K562 (cell line): ENCODE data around the gene KRABD2.

Experiments
- CCNT2 ChIP-seq: IDR thresholded peaks from 2 replicates; pipeline ENCODE4 v1.6.1; 2011; ENCODE audit warnings: borderline replicate concordance, low read depth, mild to moderate bottlenecking, moderate library complexity, mixed read lengths, low read length; ENCODE audit not compliant: insufficient read length; ENCODE audit errors: extremely low read depth
- CREM ChIP-seq: IDR thresholded peaks from 2 replicates; pipeline ENCODE4 v1.6.1; 2014; ENCODE audit warnings: antibody characterized with exemption, low read depth
- CSDE1 ChIP-seq, 2 experiments: fragments of 450-650 bp; IDR thresholded peaks; 2 replicates each; pipeline ENCODE4 v1.6.1; 2016; ENCODE audit warnings: mild to moderate bottlenecking in 1 of 2
- GTF2E2 ChIP-seq: fragments of 200-800 bp; sonication (Bioruptor generic); IDR thresholded peaks from 2 replicates; pipeline ENCODE4 v1.6.1; 2016; ENCODE audit warnings: missing genetic modification characterization, missing compliant biosample characterization
- HMGN3 ChIP-seq: IDR thresholded peaks from 2 replicates; pipeline ENCODE4 v1.6.1; 2011; ENCODE audit warnings: borderline replicate concordance, low read depth, mild to moderate bottlenecking, mixed read lengths, low read length; ENCODE audit not compliant: insufficient read length; ENCODE audit errors: extremely low read depth
- MIER1 ChIP-seq: fragments of 450-650 bp; IDR thresholded peaks from 2 replicates; pipeline ENCODE4 v1.6.1; 2016; ENCODE audit warnings: antibody characterized with exemption, mild to moderate bottlenecking, low read depth
- SIN3A ChIP-seq, 2 experiments: fragments of 150-350 bp in 1 of 2; IDR thresholded peaks; 2 replicates each; pipeline ENCODE4 v1.6.1; 2011 to 2016; ENCODE audit warnings: borderline replicate concordance in 2 of 2, low read depth in 2 of 2, low read length in 2 of 2, mild to moderate bottlenecking in 2 of 2, moderate library complexity in 2 of 2; ENCODE audit not compliant: control insufficient read depth in 1 of 2
- SIN3B ChIP-seq: fragments of 450-650 bp; IDR thresholded peaks from 2 replicates; pipeline ENCODE4 v1.6.1; 2017; ENCODE audit warnings: low read depth, mild to moderate bottlenecking, moderate library complexity
- SNIP1 ChIP-seq: fragments of 450-650 bp; IDR thresholded peaks from 2 replicates; pipeline ENCODE4 v1.7.1; 2017; ENCODE audit warnings: low read depth, mild to moderate bottlenecking
- TOE1 ChIP-seq, 2 experiments: fragments of 450-650 bp in 1 of 2; sonication (generic) in 1 of 2; formaldehyde crosslinking in 1 of 2; IDR thresholded peaks; 2 replicates each; pipeline versions ENCODE4 v1.7.1 to v1.8.0; 2016 to 2022; ENCODE audit warnings: borderline replicate concordance in 2 of 2, mild to moderate bottlenecking in 2 of 2, antibody characterized with exemption in 1 of 2, inconsistent platforms in 1 of 2, low read depth in 1 of 2, missing genetic modification reagents in 1 of 2, moderate library complexity in 1 of 2
- WHSC1 ChIP-seq: IDR thresholded peaks from one replicate; pipeline ENCODE4 v1.6.1; 2012; ENCODE audit warnings: low read length, control low read depth, inconsistent platforms
- ZNF124 ChIP-seq: sonication (generic); formaldehyde crosslinking; IDR thresholded peaks from 2 replicates; pipeline ENCODE4 v1.8.1; 2022; ENCODE audit warnings: missing genetic modification reagents
- ZNF436 ChIP-seq: fragments of 250-450, 450-650 bp; sonication (Bioruptor Pico); formaldehyde crosslinking; IDR thresholded peaks from 2 replicates; pipeline ENCODE4 v1.7.0; 2020; ENCODE audit warnings: mild to moderate bottlenecking
- TF ChIP-seq, protein P1 (sequence below), 2 experiments: fragments of 450-650 bp; IDR thresholded peaks; 2 replicates each; pipeline ENCODE4 v1.6.1; 2018; ENCODE audit warnings: mild to moderate bottlenecking in 2 of 2, low read depth in 1 of 2; ENCODE audit not compliant: partially characterized antibody in 2 of 2
- TF ChIP-seq, protein P2 (sequence below): sonication (generic); formaldehyde crosslinking; IDR thresholded peaks from 2 replicates; pipeline ENCODE4 v1.8.1; 2023; ENCODE audit warnings: mild to moderate bottlenecking, missing genetic modification reagents
- TF ChIP-seq, protein P3 (sequence below): fragments of 450-650 bp; IDR thresholded peaks from one replicate; pipeline ENCODE4 v1.6.1; 2018; ENCODE audit warnings: mild to moderate bottlenecking, moderate library complexity; ENCODE audit not compliant: partially characterized antibody

Gene KRABD2

DNA sequence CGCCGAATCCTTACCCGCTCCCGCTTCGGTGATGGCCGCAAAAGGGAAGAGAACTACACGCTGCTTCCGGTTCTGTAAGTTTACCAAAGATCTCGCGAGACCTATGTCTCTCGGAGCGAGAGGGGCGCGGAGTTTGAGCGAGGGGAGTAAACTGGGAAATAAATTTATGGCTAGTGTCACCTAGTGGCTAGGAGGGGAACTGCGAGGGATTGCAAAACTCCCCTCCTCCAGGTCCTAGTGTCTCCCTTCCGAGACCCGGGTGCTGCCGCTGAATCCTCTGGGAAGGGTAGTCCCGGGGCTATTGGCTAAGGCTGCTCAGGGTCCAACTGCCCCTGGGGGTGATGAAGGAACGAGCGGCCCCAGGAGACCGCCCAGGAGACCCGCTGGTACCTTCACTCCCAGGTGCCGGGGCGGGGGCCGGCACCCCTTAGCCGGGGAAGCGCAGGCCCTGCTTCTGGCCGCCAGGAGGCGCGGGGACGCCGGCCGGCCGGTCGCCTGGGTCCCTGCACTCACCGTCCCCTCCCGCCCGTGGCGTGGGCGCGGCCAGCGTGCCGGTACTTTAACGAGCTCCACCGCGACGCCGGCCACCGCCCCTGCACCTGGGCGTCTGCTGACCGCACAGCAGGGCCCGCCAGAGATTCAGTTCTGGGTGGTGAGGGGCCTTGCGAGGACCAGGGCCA is 6.8 kb upstream of the KRABD2 start, which contains the start of gene RPL26 (continued):
- TF ChIP-seq, protein P1, sequence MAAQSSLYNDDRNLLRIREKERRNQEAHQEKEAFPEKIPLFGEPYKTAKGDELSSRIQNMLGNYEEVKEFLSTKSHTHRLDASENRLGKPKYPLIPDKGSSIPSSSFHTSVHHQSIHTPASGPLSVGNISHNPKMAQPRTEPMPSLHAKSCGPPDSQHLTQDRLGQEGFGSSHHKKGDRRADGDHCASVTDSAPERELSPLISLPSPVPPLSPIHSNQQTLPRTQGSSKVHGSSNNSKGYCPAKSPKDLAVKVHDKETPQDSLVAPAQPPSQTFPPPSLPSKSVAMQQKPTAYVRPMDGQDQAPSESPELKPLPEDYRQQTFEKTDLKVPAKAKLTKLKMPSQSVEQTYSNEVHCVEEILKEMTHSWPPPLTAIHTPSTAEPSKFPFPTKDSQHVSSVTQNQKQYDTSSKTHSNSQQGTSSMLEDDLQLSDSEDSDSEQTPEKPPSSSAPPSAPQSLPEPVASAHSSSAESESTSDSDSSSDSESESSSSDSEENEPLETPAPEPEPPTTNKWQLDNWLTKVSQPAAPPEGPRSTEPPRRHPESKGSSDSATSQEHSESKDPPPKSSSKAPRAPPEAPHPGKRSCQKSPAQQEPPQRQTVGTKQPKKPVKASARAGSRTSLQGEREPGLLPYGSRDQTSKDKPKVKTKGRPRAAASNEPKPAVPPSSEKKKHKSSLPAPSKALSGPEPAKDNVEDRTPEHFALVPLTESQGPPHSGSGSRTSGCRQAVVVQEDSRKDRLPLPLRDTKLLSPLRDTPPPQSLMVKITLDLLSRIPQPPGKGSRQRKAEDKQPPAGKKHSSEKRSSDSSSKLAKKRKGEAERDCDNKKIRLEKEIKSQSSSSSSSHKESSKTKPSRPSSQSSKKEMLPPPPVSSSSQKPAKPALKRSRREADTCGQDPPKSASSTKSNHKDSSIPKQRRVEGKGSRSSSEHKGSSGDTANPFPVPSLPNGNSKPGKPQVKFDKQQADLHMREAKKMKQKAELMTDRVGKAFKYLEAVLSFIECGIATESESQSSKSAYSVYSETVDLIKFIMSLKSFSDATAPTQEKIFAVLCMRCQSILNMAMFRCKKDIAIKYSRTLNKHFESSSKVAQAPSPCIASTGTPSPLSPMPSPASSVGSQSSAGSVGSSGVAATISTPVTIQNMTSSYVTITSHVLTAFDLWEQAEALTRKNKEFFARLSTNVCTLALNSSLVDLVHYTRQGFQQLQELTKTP (IDR thresholded peaks at IDR 0.05; ENCODE audit: low read depth in 1 of 2, partially characterized antibody in 2 of 2): peak; percentile 53 to 69
- no peak for TF ChIP-seq ZNF124 (CRISPR knock-in tag)
- 0 out of 2 replicates have a peak, but pooled peaks have one; percentile 44 for TF ChIP-seq SIN3B
- TF ChIP-seq, protein P2, sequence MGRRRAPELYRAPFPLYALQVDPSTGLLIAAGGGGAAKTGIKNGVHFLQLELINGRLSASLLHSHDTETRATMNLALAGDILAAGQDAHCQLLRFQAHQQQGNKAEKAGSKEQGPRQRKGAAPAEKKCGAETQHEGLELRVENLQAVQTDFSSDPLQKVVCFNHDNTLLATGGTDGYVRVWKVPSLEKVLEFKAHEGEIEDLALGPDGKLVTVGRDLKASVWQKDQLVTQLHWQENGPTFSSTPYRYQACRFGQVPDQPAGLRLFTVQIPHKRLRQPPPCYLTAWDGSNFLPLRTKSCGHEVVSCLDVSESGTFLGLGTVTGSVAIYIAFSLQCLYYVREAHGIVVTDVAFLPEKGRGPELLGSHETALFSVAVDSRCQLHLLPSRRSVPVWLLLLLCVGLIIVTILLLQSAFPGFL (CRISPR knock-in tag): no peak
- no peak for TF ChIP-seq SNIP1
- peak; percentile 67 for TF ChIP-seq CCNT2
- peak; percentile 64 for TF ChIP-seq HMGN3
- TF ChIP-seq, protein P3, sequence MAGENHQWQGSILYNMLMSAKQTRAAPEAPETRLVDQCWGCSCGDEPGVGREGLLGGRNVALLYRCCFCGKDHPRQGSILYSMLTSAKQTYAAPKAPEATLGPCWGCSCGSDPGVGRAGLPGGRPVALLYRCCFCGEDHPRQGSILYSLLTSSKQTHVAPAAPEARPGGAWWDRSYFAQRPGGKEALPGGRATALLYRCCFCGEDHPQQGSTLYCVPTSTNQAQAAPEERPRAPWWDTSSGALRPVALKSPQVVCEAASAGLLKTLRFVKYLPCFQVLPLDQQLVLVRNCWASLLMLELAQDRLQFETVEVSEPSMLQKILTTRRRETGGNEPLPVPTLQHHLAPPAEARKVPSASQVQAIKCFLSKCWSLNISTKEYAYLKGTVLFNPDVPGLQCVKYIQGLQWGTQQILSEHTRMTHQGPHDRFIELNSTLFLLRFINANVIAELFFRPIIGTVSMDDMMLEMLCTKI: no peak
- TF ChIP-seq ZNF436 (CRISPR knock-in tag): no peak
- TF ChIP-seq CREM: peak; percentile 63
- TF ChIP-seq CSDE1 (IDR thresholded peaks at IDR 0.05): no peak
- peak; percentile 72; the same call in 1 of the 2 replicates for TF ChIP-seq GTF2E2 (tag)
- no peak for TF ChIP-seq WHSC1
- TF ChIP-seq MIER1: no peak
- TF ChIP-seq SIN3A (IDR thresholded peaks at IDR 0.05; ENCODE audit: borderline replicate concordance in 2 of 2, control insufficient read depth in 1 of 2, low read depth in 2 of 2, low read length in 2 of 2): peak; percentile 66 to 86; a peak in 2 of 4 replicates
- peak; percentile 87 for TF ChIP-seq TOE1 (IDR thresholded peaks at IDR 0.05; ENCODE audit: borderline replicate concordance)
- no peak for TF ChIP-seq TOE1 (CRISPR knock-in tag; IDR thresholded peaks at IDR 0.05; ENCODE audit: borderline replicate concordance, low read depth)
